C4-2B (cell line): Measurements from ENCODE around the gene MYH13.

ENCODE experiments used
- ZFX ChIP-seq: fragments of 450-650 bp; IDR thresholded peaks from 2 replicates; pipeline ENCODE4 v1.6.1; 2017
- TF ChIP-seq, protein P1 (sequence below): fragments of 450-650 bp; conservative IDR thresholded peaks from 2 replicates; pipeline ENCODE4 v1.5.1; 2017; ENCODE audit warnings: mild to moderate bottlenecking

DNA sequence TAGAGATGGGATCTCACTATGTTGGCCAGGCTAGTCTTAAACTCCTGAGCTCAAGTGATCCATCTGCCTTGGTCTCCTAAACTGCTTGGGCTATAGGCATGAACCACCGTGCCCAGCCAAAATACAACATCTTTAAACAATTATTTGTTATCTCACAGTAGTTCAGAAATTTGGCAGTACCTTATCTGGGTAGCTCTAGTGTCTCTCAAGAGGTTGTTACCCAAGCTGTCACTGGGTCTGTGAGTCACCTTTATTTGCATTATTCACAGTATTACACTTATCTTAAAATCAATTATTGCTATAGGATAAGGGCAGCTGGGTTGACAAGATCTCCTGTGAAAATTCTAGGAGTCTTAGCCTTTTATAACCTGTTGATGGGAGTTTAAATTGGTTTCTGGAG, 110.4 kb downstream of the MYH13 start:
- TF ChIP-seq, protein P1, sequence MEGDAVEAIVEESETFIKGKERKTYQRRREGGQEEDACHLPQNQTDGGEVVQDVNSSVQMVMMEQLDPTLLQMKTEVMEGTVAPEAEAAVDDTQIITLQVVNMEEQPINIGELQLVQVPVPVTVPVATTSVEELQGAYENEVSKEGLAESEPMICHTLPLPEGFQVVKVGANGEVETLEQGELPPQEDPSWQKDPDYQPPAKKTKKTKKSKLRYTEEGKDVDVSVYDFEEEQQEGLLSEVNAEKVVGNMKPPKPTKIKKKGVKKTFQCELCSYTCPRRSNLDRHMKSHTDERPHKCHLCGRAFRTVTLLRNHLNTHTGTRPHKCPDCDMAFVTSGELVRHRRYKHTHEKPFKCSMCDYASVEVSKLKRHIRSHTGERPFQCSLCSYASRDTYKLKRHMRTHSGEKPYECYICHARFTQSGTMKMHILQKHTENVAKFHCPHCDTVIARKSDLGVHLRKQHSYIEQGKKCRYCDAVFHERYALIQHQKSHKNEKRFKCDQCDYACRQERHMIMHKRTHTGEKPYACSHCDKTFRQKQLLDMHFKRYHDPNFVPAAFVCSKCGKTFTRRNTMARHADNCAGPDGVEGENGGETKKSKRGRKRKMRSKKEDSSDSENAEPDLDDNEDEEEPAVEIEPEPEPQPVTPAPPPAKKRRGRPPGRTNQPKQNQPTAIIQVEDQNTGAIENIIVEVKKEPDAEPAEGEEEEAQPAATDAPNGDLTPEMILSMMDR, result no peak
- TF ChIP-seq ZFX, result no peak
